Measurements from ENCODE around the gene GRAP.

- TF ChIP-seq, protein P1, sequence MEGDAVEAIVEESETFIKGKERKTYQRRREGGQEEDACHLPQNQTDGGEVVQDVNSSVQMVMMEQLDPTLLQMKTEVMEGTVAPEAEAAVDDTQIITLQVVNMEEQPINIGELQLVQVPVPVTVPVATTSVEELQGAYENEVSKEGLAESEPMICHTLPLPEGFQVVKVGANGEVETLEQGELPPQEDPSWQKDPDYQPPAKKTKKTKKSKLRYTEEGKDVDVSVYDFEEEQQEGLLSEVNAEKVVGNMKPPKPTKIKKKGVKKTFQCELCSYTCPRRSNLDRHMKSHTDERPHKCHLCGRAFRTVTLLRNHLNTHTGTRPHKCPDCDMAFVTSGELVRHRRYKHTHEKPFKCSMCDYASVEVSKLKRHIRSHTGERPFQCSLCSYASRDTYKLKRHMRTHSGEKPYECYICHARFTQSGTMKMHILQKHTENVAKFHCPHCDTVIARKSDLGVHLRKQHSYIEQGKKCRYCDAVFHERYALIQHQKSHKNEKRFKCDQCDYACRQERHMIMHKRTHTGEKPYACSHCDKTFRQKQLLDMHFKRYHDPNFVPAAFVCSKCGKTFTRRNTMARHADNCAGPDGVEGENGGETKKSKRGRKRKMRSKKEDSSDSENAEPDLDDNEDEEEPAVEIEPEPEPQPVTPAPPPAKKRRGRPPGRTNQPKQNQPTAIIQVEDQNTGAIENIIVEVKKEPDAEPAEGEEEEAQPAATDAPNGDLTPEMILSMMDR (IDR thresholded peaks at IDR 0.05; ENCODE audit: borderline replicate concordance, extremely low read depth, low read length, poor library complexity, severe bottlenecking) = no peak
- TF ChIP-seq EZH2 (IDR thresholded peaks at IDR 0.05; ENCODE audit: borderline replicate concordance, low read depth, low read length, severe bottlenecking) = no peak
Observed at GRCh38 chr17:19002805-19003542, 43.8 kb downstream of the GRAP start.

Measured in DND-41 (cell line).